Measurements from ENCODE around the gene RAVER1. TPM values are rescaled to one million over a fixed set of nuclear protein-coding genes. Genes with fewer than 3 reads are reported as not detected.

The RAVER1 gene
- total and polyA plus RNA-seq, 9 of the 15 experiments (the other 6 are each of a cell fraction or from before 2014, with no cell fraction given): 0.06 to 113 (median 7.0) TPM

DNA sequence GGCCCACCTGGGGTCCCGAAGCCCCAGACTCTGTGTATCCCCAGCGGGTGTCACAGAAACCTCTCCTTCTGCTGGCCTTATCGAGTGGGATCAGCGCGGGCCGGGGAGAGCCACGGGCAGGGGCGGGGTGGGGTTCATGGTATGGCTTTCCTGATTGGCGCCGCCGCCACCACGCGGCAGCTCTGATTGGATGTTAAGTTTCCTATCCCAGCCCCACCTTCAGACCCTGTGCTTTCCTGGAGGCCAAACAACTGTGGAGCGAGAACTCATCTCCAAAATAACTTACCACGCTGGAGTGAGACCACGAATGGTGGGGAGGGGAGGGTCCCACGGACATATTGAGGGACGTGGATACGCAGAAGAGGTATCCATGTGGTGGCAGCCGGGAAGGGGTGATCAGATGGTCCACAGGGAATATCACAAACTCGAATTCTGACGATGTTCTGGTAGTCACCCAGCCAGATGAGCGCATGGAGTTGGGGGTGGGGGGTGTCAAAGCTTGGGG lies 44.6 kb downstream of the RAVER1 start (continued):
- peak in 1 of 3 experiments; percentile 40 for TF ChIP-seq YY1 (IDR thresholded peaks at IDR 0.05; ENCODE audit: borderline replicate concordance in 1 of 3, control insufficient read depth in 1 of 3, extremely low read depth in 1 of 3, insufficient read depth in 3 of 3, insufficient read length in 1 of 3, insufficient replicate concordance in 2 of 3, low read depth in 1 of 3, low read length in 2 of 3)
- peak; percentile 99 for TF ChIP-seq ZNF766 (CRISPR knock-in tag; conservative IDR thresholded peaks at IDR 0.05)
- peak in 1 of 2 experiments; percentile 23; a peak in 1 of 4 replicates for TF ChIP-seq FOXK2 (conservative IDR thresholded peaks at IDR 0.05 in 1 of 2, IDR thresholded peaks at IDR 0.05 in 1 of 2; ENCODE audit: low read depth in 2 of 2)
- no peak for TF ChIP-seq FOXP1 (CRISPR knock-in tag; IDR thresholded peaks at IDR 0.05)
- TF ChIP-seq SMARCA4 (IDR thresholded peaks at IDR 0.05): 0 out of 2 replicates have a peak, but pooled peaks have one; percentile 12
- TF ChIP-seq, protein P1, sequence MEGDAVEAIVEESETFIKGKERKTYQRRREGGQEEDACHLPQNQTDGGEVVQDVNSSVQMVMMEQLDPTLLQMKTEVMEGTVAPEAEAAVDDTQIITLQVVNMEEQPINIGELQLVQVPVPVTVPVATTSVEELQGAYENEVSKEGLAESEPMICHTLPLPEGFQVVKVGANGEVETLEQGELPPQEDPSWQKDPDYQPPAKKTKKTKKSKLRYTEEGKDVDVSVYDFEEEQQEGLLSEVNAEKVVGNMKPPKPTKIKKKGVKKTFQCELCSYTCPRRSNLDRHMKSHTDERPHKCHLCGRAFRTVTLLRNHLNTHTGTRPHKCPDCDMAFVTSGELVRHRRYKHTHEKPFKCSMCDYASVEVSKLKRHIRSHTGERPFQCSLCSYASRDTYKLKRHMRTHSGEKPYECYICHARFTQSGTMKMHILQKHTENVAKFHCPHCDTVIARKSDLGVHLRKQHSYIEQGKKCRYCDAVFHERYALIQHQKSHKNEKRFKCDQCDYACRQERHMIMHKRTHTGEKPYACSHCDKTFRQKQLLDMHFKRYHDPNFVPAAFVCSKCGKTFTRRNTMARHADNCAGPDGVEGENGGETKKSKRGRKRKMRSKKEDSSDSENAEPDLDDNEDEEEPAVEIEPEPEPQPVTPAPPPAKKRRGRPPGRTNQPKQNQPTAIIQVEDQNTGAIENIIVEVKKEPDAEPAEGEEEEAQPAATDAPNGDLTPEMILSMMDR (IDR thresholded peaks at IDR 0.05 in 2 of 3, conservative IDR thresholded peaks at IDR 0.05 in 1 of 3; ENCODE audit: insufficient read depth in 2 of 3, low read depth in 1 of 3, low read length in 3 of 3): no peak
- TF ChIP-seq ARID2 (IDR thresholded peaks at IDR 0.05): no peak
- no peak for TF ChIP-seq CBFB (CRISPR knock-in tag; IDR thresholded peaks at IDR 0.05)
- peak; percentile 32; the same call in 1 of the 2 replicates for TF ChIP-seq ELF1 (tag; IDR thresholded peaks at IDR 0.05)
- TF ChIP-seq MYNN (IDR thresholded peaks at IDR 0.05): no peak; the same call in 1 of the 2 replicates
- TF ChIP-seq MYNN (CRISPR knock-in tag; IDR thresholded peaks at IDR 0.05): no peak
- TF ChIP-seq ZBTB7A (IDR thresholded peaks at IDR 0.05; ENCODE audit: borderline replicate concordance, control insufficient read depth, low read depth, low read length): peak; percentile 80; the same call in 1 of the 2 replicates
- TF ChIP-seq DPF2 (IDR thresholded peaks at IDR 0.05): 0 out of 2 replicates have a peak, but pooled peaks have one; percentile 25
- no peak for TF ChIP-seq SRSF3 (IDR thresholded peaks at IDR 0.05; ENCODE audit: insufficient read depth, low read length)
- TF ChIP-seq, protein P2, sequence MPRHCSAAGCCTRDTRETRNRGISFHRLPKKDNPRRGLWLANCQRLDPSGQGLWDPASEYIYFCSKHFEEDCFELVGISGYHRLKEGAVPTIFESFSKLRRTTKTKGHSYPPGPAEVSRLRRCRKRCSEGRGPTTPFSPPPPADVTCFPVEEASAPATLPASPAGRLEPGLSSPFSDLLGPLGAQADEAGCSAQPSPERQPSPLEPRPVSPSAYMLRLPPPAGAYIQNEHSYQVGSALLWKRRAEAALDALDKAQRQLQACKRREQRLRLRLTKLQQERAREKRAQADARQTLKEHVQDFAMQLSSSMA (CRISPR knock-in tag; IDR thresholded peaks at IDR 0.05): no peak
- TF ChIP-seq BACH1 (tag; IDR thresholded peaks at IDR 0.05): no peak
- no peak for TF ChIP-seq NFIC (IDR thresholded peaks at IDR 0.05)
- TF ChIP-seq NEUROD1 (IDR thresholded peaks at IDR 0.05; ENCODE audit: borderline replicate concordance, low read depth, low read length, partially characterized antibody): no peak
- no peak for TF ChIP-seq ZNF780A (CRISPR knock-in tag; IDR thresholded peaks at IDR 0.05)
- peak; percentile 46 for TF ChIP-seq KDM5B (IDR thresholded peaks at IDR 0.05; ENCODE audit: insufficient replicate concordance, low read depth, low read length)
- TF ChIP-seq GABPA (tag; conservative IDR thresholded peaks at IDR 0.05; ENCODE audit: low read depth): peak; percentile 14; the same call in 1 of the 2 replicates
- peak; percentile 68 for TF ChIP-seq POLR2AphosphoS5 (IDR thresholded peaks at IDR 0.05; ENCODE audit: control insufficient read depth, insufficient read depth, low read depth, low read length)
- TF ChIP-seq, protein P3, sequence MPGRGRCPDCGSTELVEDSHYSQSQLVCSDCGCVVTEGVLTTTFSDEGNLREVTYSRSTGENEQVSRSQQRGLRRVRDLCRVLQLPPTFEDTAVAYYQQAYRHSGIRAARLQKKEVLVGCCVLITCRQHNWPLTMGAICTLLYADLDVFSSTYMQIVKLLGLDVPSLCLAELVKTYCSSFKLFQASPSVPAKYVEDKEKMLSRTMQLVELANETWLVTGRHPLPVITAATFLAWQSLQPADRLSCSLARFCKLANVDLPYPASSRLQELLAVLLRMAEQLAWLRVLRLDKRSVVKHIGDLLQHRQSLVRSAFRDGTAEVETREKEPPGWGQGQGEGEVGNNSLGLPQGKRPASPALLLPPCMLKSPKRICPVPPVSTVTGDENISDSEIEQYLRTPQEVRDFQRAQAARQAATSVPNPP (IDR thresholded peaks at IDR 0.05; ENCODE audit: borderline replicate concordance, insufficient read depth, insufficient read length): no peak
- no peak for TF ChIP-seq DDX20 (tag; IDR thresholded peaks at IDR 0.05; ENCODE audit: low read depth)
- no peak for TF ChIP-seq ZNF133 (CRISPR knock-in tag; IDR thresholded peaks at IDR 0.05)

All from K562 (cell line).